Adrenal gland (tissue), 12 donors: ENCODE measurements around the gene PIGB. TPM values are rescaled to one million over a fixed set of nuclear protein-coding genes. Genes with fewer than 3 reads are reported as not detected.
"Not testable (repeated sequence)": the region's sequence is repeated elsewhere in the genome, so short reads cannot be mapped to it uniquely, and the experiment has no call there.

ENCODE experiments used
- DNase-seq, 7 donors: peaks; one replicate each; pipeline ENCODE4 v3.0.0-alpha.2; 2019 to 2020
- H3K27ac ChIP-seq, 5 donors: fragments of 200-600 bp; sonication (generic) in 4 of 5; 1 replicate in 3 of 5; 2 replicates in 2 of 5; pipeline versions ENCODE4 v1.5.1 to v1.8.0; 2016 to 2020; ENCODE audit warnings: mild to moderate bottlenecking in 1 of 5
- H3K27me3 ChIP-seq: fragments of 200-600 bp; 2 replicates; pipeline ENCODE4 v1.8.0; 2021
- H3K36me3 ChIP-seq, 2 donors: fragments of 200-600 bp; replicated peaks in 1 of 2; 1 replicate in 1 of 2; 2 replicates in 1 of 2; pipeline versions ENCODE4 v1.5.1 to v1.8.0; 2018 to 2022
- H3K4me1 ChIP-seq, 2 donors: fragments of 200-600 bp; replicated peaks in 1 of 2; 1 replicate in 1 of 2; 2 replicates in 1 of 2; pipeline versions ENCODE4 v1.5.1 to v1.8.0; 2018 to 2021
- H3K4me3 ChIP-seq, 4 donors: fragments of 200-600 bp; sonication (generic) in 3 of 4; one replicate each; pipeline ENCODE4 v1.5.1; 2016 to 2018
- H3K9me3 ChIP-seq, 3 donors: fragments of 200-600 bp; sonication (generic) in 1 of 3; replicated peaks in 1 of 3; 1 replicate in 2 of 3; 2 replicates in 1 of 3; pipeline versions ENCODE4 v1.5.1 to v1.8.0; 2016 to 2021
- POLR2A ChIP-seq, 2 donors: fragments of 450-650 bp; IDR thresholded peaks; one replicate each; pipeline ENCODE4 v1.6.1; 2017; ENCODE audit warnings: antibody characterized with exemption in 2 of 2, mild to moderate bottlenecking in 2 of 2, moderate library complexity in 1 of 2
- WGBS, 4 donors: extraction: QIAGEN DNeasy Blood & Tissue Kit in 2 of 4; methylation state at CpG; one replicate each; pipeline versions ENCODE4 v1.1.5 to v1.1.7; 2013 to 2017; 5-methylcytosine and 5-hydroxymethylcytosine counted together
- intact Hi-C, 2 donors: fragments of 100-400 bp; cut with DNase I; formaldehyde crosslinking; loops; one replicate each; pipeline versions ENCODE4 v1.14.1 to v1.15.0; 2022 to 2023
- polyA plus RNA-seq, 3 donors: library from polyadenylated mRNA; stranded (reverse); fragments of 200-250 nt in 2 of 3; fragments of 350-450 nt in 1 of 3; fragmentation: Illumina TruSeq in 1 of 3; extraction: RNeasy Lipid Tissue Mini Kit (QIAGEN cat#74804) in 1 of 3; gene quantifications; one replicate each; pipeline ENCODE4 v1.2.3, GENCODE V29; 2013 to 2014
- total RNA-seq, 9 donors: library from RNA; depleted of rRNA in 4 of 9; stranded (reverse); fragments of >200 nt in 4 of 9; fragments of 120-200 nt in 1 of 9; fragmentation: NEBNext Ultra II Directional in 1 of 9; extraction: Animal tissue kit (Norgen Biotek cat#: 25700) in 1 of 9; gene quantifications; one replicate each; pipeline versions ENCODE4 v1.1.0 to v1.2.4, GENCODE V29; 2013 to 2023
- TF ChIP-seq, protein P1 (sequence below), 6 experiments: fragments of 450-650 bp in 4 of 6; fragments of 200-600 bp in 2 of 6; sonication (generic) in 1 of 6; IDR thresholded peaks; 1 replicate in 5 of 6; 2 replicates in 1 of 6; pipeline versions ENCODE4 v1.5.1 to v1.8.0; 2016 to 2021; ENCODE audit warnings: antibody characterized with exemption in 6 of 6, mild to moderate bottlenecking in 2 of 6, moderate library complexity in 1 of 6
- donor health status: healthy with polysubstance abuse.
- donor health status: Bipolar disorder and iron deficiency.
- donor health status: DM: yes; HTN: yes; CAD: no.
- donor health status: DM: no; HTN: no; CAD: no.
- donor health status: DM: no; HTN: no; CAD: no.
- donor health status: DM: yes; HTN: yes; CAD: no.

PIGB gene
- total and polyA plus RNA-seq, 12 donors: 9.5 to 33.8 (median 15.6) TPM

DNA sequence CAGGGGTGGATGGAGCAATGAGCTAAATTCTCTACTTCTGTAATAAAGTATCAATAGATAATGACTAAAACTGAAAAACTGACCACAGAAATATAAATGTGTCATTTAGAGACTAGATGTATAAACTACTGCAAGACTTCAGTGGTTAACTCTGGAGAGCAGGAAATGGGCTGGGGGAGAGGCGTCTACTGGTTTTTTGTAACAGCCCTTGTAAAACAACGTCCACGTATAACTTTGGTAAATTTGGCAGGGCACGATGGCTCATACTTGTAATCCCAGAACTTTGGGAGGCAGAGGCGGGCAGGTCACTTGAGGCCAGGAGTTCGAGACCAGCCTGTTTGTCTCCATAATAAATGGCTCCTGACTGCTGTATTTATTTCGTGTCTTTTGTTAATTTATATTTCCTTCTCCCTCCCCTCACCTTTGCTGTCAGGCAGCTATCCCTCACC, 41.9 kb upstream of the PIGB start:
- 52 to 65% (median 58%) methylated on average over 7 of the region's 7 CpGs for WGBS, 4 donors
- no peak for TF ChIP-seq POLR2A (IDR thresholded peaks at IDR 0.05)
- TF ChIP-seq, protein P1, sequence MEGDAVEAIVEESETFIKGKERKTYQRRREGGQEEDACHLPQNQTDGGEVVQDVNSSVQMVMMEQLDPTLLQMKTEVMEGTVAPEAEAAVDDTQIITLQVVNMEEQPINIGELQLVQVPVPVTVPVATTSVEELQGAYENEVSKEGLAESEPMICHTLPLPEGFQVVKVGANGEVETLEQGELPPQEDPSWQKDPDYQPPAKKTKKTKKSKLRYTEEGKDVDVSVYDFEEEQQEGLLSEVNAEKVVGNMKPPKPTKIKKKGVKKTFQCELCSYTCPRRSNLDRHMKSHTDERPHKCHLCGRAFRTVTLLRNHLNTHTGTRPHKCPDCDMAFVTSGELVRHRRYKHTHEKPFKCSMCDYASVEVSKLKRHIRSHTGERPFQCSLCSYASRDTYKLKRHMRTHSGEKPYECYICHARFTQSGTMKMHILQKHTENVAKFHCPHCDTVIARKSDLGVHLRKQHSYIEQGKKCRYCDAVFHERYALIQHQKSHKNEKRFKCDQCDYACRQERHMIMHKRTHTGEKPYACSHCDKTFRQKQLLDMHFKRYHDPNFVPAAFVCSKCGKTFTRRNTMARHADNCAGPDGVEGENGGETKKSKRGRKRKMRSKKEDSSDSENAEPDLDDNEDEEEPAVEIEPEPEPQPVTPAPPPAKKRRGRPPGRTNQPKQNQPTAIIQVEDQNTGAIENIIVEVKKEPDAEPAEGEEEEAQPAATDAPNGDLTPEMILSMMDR (IDR thresholded peaks at IDR 0.05): no peak
- H3K4me1 ChIP-seq: peaks cover 21 to 40% of the 10 kb centered on the region in 2 donors

DNA sequence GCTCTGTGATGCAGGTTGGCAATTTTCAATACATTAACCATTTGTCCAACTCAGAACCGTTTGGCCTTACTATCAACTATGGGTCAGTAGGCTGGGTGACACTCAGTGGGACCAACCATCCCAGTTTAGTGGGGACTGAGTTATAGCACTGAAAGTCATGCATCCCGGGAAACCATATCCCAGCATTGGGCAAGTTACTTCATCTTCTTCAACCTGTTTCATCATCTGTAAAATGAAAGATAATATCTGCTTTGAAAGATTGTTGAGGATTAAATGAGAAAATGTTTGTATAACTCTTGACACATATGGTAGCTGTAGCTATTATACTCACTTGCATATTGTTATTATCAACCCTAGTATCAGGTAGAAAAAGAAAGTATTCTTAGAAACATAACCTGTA, 41.3 kb upstream of the PIGB start:
- no peaks in the 10 kb centered on the region for H3K9me3 ChIP-seq
- TF ChIP-seq POLR2A (IDR thresholded peaks at IDR 0.05): no peak
- TF ChIP-seq, protein P1 (IDR thresholded peaks at IDR 0.05): no peak
- no peak for DNase-seq
- intact Hi-C loops: no loop called here
- H3K27me3 ChIP-seq: no peaks in the 10 kb centered on the region
- no peak overlapping the region for H3K4me3 ChIP-seq
- WGBS, 4 donors: 68 to 73% (median 71%) methylated on average over 2 of the region's 2 CpGs
- H3K4me1 ChIP-seq: peaks cover 27 to 46% of the 10 kb centered on the region in 2 donors
- no peaks in the 10 kb centered on the region for H3K36me3 ChIP-seq
- H3K27ac ChIP-seq: peak overlapping the region in 3 of 5 donors; percentile 46 to 51 (median 47)

More for the DNA sequence above, 41.9 kb upstream of the PIGB start:
- H3K27me3 ChIP-seq: no peaks in the 10 kb centered on the region
- no peaks in the 10 kb centered on the region for H3K36me3 ChIP-seq
- H3K27ac ChIP-seq: peak overlapping the region in 3 of 5 donors; percentile 46 to 51 (median 47)
- no peaks in the 10 kb centered on the region for H3K9me3 ChIP-seq
- DNase-seq: peak in 1 of 7 donors; percentile 15
- intact Hi-C loops: no loop called here
- no peak overlapping the region for H3K4me3 ChIP-seq

DNA sequence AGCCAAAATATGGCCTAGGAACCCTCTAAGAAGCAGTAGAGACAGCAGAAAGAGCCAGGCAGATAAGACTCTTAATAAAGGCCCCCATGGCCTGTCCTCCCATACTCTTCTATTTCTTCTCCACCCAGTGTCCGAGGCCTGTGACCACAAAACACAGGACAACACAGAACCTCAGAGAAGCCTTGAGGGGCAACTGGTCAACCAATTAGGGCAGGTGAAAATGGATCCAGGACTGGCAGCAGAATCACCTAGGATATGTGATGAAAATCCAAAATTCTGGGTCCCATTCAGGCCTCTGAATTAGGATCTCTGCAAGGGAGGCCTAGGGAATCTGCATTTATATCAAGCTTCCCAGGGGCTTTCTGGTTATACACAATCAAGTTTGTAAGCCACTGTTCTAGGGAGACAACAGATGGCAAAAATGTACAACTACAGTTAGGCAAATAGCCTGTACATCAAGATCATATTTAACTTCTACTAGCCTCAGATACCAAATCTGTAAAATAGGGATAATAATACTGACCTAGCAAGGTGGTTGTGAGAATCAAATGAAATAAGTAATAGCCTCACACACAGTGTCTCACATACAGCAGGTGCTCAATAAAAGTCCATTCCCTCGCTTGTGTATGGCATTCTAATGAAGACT, 39.8 kb upstream of the PIGB start:
- peak overlapping the region; percentile 3 to 85 (median 77) for H3K27ac ChIP-seq
- H3K4me3 ChIP-seq: no peak overlapping the region
- intact Hi-C loops: no loop called here
- TF ChIP-seq, protein P1 (IDR thresholded peaks at IDR 0.05): no peak
- no peak for TF ChIP-seq POLR2A (IDR thresholded peaks at IDR 0.05)
- no peaks in the 10 kb centered on the region for H3K9me3 ChIP-seq
- no peaks in the 10 kb centered on the region for H3K36me3 ChIP-seq
- WGBS, 4 donors: 74 to 81% (median 80%) methylated on average over 2 of the region's 2 CpGs
- peaks cover 38 to 61% of the 10 kb centered on the region in 2 donors for H3K4me1 ChIP-seq
- no peak for DNase-seq
- H3K27me3 ChIP-seq: no peaks in the 10 kb centered on the region

DNA sequence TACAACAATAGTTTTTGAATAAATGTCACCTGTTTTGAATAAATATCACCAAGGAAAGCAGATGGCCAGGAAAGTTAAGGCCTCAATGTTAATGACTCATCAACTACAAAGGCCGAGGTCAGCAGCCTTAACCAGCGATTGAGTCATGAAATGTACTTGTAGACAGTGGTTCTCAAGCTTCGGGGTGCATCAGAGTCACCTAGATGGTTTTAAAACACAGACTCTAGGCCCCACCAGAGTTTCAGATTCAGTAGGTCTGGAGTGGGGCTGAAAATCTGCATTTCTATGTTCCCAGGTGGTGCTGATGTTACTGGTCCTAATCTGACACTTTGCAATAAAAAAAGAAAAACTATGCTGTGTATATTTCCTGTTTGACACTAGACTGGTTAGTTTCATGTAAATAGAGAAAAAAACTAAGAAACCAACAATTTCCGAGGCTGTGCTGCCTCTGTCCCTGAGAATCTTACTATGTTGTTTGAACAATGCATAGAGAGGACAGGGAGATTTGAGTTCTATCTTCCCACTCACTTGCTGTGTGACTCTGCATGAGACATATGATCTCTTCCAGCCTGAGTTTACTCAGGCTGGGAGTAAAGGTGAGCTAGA, 39.2 kb upstream of the PIGB start:
- H3K4me1 ChIP-seq: peaks cover 38 to 67% of the 10 kb centered on the region in 2 donors
- intact Hi-C loops: no loop called here

DNA sequence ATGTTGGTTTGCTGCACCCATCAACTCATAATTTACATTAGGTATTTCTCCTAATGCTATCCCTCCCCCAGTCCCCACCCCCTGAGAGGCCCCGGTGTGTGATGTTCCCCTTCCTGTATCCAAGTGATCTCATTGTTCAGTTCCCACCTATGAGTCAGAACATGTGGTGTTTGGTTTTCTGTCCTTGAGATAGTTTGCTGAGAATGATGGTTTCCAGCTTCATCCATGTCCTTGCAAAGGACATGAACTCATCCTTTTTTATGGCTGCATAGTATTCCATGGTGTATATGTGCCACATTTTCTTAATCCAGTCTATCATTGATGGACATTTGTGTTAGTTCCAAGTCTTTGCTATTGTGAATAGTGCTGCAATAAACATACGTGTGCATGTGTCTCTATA, 38.4 kb upstream of the PIGB start:
- H3K9me3 ChIP-seq, H3K36me3 ChIP-seq, intact Hi-C loops, H3K27me3 ChIP-seq, H3K4me3 ChIP-seq: not testable (repeated sequence)
- 54 to 72% (median 62%) methylated on average over 2 of the region's 2 CpGs for WGBS, 4 donors
- Histone ChIP-seq H3K4me1 (peaks cover 38 to 70% of the 10 kb centered on the region in 2 donors), H3K27ac (peak overlapping the region in 3 of 5 donors; percentile 77 to 85 (median 85))
- peak in 2 of 7 donors; percentile 34 to 39 for DNase-seq

More for the DNA sequence above, 39.2 kb upstream of the PIGB start:
- no peaks in the 10 kb centered on the region for H3K36me3 ChIP-seq
- H3K27ac ChIP-seq: peak overlapping the region; percentile 32 to 85 (median 77)
- TF ChIP-seq, protein P1 (IDR thresholded peaks at IDR 0.05): no peak
- no peak for TF ChIP-seq POLR2A (IDR thresholded peaks at IDR 0.05)
- H3K27me3 ChIP-seq: no peaks in the 10 kb centered on the region
- no peaks in the 10 kb centered on the region for H3K9me3 ChIP-seq
- peak; percentile 63 to 87 (median 80) for DNase-seq
- no peak overlapping the region for H3K4me3 ChIP-seq
- 30 to 46% (median 35%) methylated on average over 4 of the region's 4 CpGs for WGBS, 4 donors
